K562 treated with DMSO at 1 percent for 48 hours (cell line): ENCODE data around the gene KLHL11. TPM values are rescaled to one million over a fixed set of nuclear protein-coding genes. Genes with fewer than 3 reads are reported as not detected.

Source experiments
- total RNA-seq: library from RNA; unstranded; fragments of 300-600 nt; gene quantifications from 2 replicates; pipeline ENCODE4 v1.2.3, GENCODE V29; 2022; ENCODE audit warnings: low replicate concordance; ENCODE audit errors: extremely low read depth

KLHL11 gene
- not detected in 2 replicates for total RNA-seq

DNA sequence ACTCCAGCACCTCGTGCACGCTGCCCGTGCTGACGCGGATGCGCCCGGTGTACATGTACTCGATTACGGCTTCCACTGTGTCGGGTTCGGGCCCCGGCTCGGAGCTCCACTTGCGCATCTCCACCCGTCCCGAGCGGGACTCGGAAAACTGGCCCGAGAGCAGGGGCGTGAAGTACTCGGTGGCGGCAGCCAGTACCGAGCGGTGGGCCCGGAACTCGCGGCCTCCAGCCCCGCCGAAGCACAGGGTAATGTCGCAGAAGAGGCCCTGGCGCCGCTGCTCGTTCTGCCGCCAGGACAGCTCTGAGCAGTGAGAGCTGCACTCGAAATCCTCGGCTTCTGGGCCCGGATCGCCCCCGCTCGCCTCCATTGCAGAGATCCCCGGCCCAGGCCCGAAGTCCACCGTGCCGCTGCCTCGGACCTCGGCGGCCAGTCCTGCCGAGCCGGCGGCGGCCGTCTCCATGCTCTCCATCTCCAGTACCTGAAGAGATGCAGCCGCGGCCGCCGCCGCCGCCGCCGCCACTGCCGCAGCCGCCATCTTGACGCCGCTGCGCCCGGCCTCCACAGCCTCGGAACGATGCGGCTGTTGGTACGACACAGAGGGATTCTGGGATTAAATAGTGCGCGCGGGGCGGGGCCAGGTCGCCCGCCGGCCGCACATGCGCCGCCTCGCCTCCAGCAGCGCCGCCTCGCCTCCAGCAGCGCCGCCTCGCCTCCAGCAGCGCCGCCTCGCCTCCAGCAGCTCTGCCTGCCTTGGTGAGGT lies at the start of gene KLHL11:
TSS of gene KLHL11 (minus strand) at position 588 of the 760 bp plus-strand sequence. CDS start at position 535, 53 bp downstream.

GRCh38 chr17:41837761-41838538 lies 27.3 kb downstream of the KLHL11 start, which contains the start of gene KLHL10:
Gene KLHL10 (plus strand): TSS chr17:41837825. CDS start chr17:41837933, 108 bp downstream.

GRCh38 chr17:41835800-41836549 lies 29.2 kb downstream of the KLHL11 start, which contains the start of gene NT5C3B:
Gene NT5C3B (minus strand): TSS chr17:41836232. CDS start chr17:41836193, 39 bp downstream.

GRCh38 chr17:41812381-41813151 lies 52.7 kb downstream of the KLHL11 start, which contains the start of gene FKBP10:
Gene FKBP10 (plus strand): TSS chr17:41813004. CDS start chr17:41813035, 31 bp downstream.

DNA sequence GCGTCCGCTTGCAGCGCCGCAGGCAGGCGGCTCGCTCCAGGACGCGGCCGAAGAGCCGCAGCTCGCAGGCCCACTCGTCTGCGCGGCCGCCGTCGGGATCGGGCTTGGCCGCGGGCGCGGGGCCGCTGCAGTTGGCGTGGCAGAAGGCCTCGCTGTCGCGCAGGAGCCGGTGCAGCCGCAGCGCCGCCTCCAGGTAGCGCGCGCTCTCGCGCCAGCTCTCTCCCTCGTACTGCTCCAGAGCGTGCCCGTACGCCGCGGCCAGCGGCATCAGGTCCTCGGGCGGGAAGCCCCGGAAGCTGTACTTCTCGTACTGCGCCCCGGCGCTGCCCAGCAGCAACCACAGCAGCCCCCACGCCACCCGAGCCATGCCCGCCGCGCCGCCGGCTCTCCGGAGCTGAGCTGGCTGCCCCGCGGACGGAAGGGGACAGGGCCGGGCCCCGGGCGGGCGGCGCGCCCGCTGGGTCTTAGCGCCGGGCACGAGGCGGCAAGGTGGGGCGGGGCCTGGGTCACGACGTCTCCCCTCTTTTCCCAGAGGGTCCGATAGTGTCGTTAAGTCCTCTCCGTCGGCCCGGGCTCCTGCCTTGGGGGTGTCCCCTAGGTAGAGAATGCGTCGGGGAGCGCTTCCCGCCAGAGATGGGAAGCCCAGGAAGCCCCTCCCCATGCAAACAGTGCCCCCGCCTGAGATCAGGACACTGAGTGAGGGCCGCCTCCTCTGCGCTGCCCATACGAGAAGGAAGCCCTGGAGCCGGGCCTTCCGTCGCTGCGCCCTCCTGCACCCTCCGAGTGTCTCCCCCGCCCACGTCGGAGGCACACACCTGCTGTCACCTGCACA lies 53.5 kb downstream of the KLHL11 start, which contains the start of gene P3H4:
TSS of gene P3H4 (minus strand) at position 401 of the 832 bp plus-strand sequence. CDS start at position 367, 34 bp downstream.

Other genes with a start within 250 kb of the KLHL11 start
- gene KRT17, start 240.8 kb downstream of the KLHL11 start, total RNA-seq = not detected in 2 replicates
- 437 and 1,744 TPM in 2 replicates for gene EIF1, start 176.5 kb downstream of the KLHL11 start, total RNA-seq
- gene GAST, start 153.1 kb downstream of the KLHL11 start, total RNA-seq = not detected in 2 replicates
- gene HAP1, start 130.8 kb downstream of the KLHL11 start, total RNA-seq = not detected in 2 replicates
- not detected in 2 replicates for gene JUP, start 78.7 kb downstream of the KLHL11 start, total RNA-seq
- not detected in 2 replicates for gene P3H4, start 53.5 kb downstream of the KLHL11 start, total RNA-seq
- gene FKBP10, start 52.4 kb downstream of the KLHL11 start, total RNA-seq = not detected in 2 replicates
- gene NT5C3B, start 29.2 kb downstream of the KLHL11 start, total RNA-seq = not detected in 2 replicates
- not detected in 2 replicates for gene KLHL10, start 27.6 kb downstream of the KLHL11 start, total RNA-seq
- not detected in 2 replicates for gene ACLY, start 53.5 kb upstream of the KLHL11 start, total RNA-seq
- gene ODAD4, start 65.2 kb upstream of the KLHL11 start, total RNA-seq = not detected in 2 replicates
- not detected in 2 replicates for gene CNP, start 101.4 kb upstream of the KLHL11 start, total RNA-seq
- gene DNAJC7, start 152.0 kb upstream of the KLHL11 start, total RNA-seq = 468 TPM in 1 of 2 replicates, not detected in the other
- not detected in 2 replicates for gene NKIRAS2, start 154.7 kb upstream of the KLHL11 start, total RNA-seq
- not detected in 2 replicates for gene C17orf113, start 185.2 kb upstream of the KLHL11 start, total RNA-seq
- not detected in 2 replicates for gene ZNF385C, start 233.1 kb upstream of the KLHL11 start, total RNA-seq
- not detected in 2 replicates for gene DHX58, start 247.3 kb upstream of the KLHL11 start, total RNA-seq